HepG2 (cell line): ENCODE data around the gene SLC5A5. TPM values are rescaled to one million over a fixed set of nuclear protein-coding genes. Genes with fewer than 3 reads are reported as not detected.

ENCODE experiments used
- AGO2 ChIP-seq: fragments of 200-400 bp; formaldehyde crosslinking; optimal IDR thresholded peaks from 2 replicates; pipeline ENCODE3; 2017; ENCODE audit warnings: mild to moderate bottlenecking, low read depth, low read length, moderate library complexity
- AKAP8 ChIP-seq: sonication (generic); formaldehyde crosslinking; IDR thresholded peaks from 2 replicates; pipeline ENCODE4 v1.5.1; 2020; ENCODE audit warnings: mild to moderate bottlenecking, missing genetic modification reagents
- BRCA1 ChIP-seq: sonication (generic); formaldehyde crosslinking; IDR thresholded peaks from 2 replicates; pipeline ENCODE4 v1.4.0; 2020; ENCODE audit warnings: missing genetic modification reagents
- KDM2A ChIP-seq: sonication (generic); formaldehyde crosslinking; IDR thresholded peaks from 2 replicates; pipeline ENCODE4 v1.4.0; 2020; ENCODE audit warnings: low read depth, missing genetic modification reagents, borderline replicate concordance
- RNF2 ChIP-seq: fragments of 450-650 bp; conservative IDR thresholded peaks from 2 replicates; pipeline ENCODE4 v1.6.1; 2016; ENCODE audit warnings: low read depth
- TGIF2 ChIP-seq: IDR thresholded peaks from 2 replicates; pipeline ENCODE4 v1.6.1; 2016; ENCODE audit warnings: control low read depth, missing compliant biosample characterization
- TOE1 ChIP-seq: sonication (generic); formaldehyde crosslinking; IDR thresholded peaks from 2 replicates; pipeline ENCODE4 v1.4.0; 2020; ENCODE audit warnings: mild to moderate bottlenecking, missing genetic modification reagents
- ZFAT ChIP-seq: sonication (generic); formaldehyde crosslinking; conservative IDR thresholded peaks from 2 replicates; pipeline ENCODE4 v1.8.1; 2023; ENCODE audit warnings: missing genetic modification reagents, inconsistent platforms
- ZFP37 ChIP-seq: sonication (generic); formaldehyde crosslinking; IDR thresholded peaks from 2 replicates; pipeline ENCODE4 v1.4.0; 2020; ENCODE audit warnings: missing genetic modification reagents, borderline replicate concordance
- ZMAT3 ChIP-seq: sonication (generic); formaldehyde crosslinking; conservative IDR thresholded peaks from 2 replicates; pipeline ENCODE4 v1.7.0; 2021; ENCODE audit warnings: missing genetic modification reagents
- ZMYM4 ChIP-seq: sonication (generic); formaldehyde crosslinking; IDR thresholded peaks from 2 replicates; pipeline ENCODE4 v1.8.1; 2023; ENCODE audit warnings: mild to moderate bottlenecking, missing genetic modification reagents
- ZNF205 ChIP-seq: IDR thresholded peaks from 2 replicates; pipeline ENCODE4 v1.6.1; 2018; ENCODE audit warnings: missing biosample characterization, missing genetic modification reagents
- ZNF451 ChIP-seq: sonication (generic); formaldehyde crosslinking; IDR thresholded peaks from 2 replicates; pipeline ENCODE4 v1.5.0; 2020; ENCODE audit warnings: mild to moderate bottlenecking, missing genetic modification reagents
- ZNF878 ChIP-seq: sonication (generic); formaldehyde crosslinking; IDR thresholded peaks from 2 replicates; pipeline ENCODE4 v1.8.1; 2023; ENCODE audit warnings: mild to moderate bottlenecking, missing genetic modification reagents, moderate library complexity
- ZNF883 ChIP-seq: sonication (generic); formaldehyde crosslinking; IDR thresholded peaks from 2 replicates; pipeline ENCODE4 v1.5.1; 2020; ENCODE audit warnings: mild to moderate bottlenecking, missing genetic modification reagents; ENCODE audit errors: not compliant biosample characterization
- polyA plus RNA-seq, 8 experiments: library from polyadenylated mRNA; depleted of rRNA in 3 of 8; stranded (reverse) in 7 of 8; unstranded in 1 of 8; fragments of >200 nt; fragmentation: Illumina TruSeq in 4 of 8; extraction: Trizol in 4 of 8; gene quantifications; 2 replicates each; pipeline versions ENCODE4 v1.2.1 to v1.2.3, GENCODE V29; 2011 to 2016; ENCODE audit warnings: low read depth in 4 of 8, missing spikeins in 1 of 8, mixed read lengths in 1 of 8; ENCODE audit not compliant: insufficient read depth in 1 of 8
- total RNA-seq, 5 experiments: library from RNA; depleted of rRNA; stranded (reverse); fragments of >200 nt; fragmentation: Illumina TruSeq; extraction: Trizol; gene quantifications; 2 replicates each; pipeline ENCODE4 v1.2.3, GENCODE V29; 2016; ENCODE audit warnings: low read depth in 1 of 5
- TF ChIP-seq, protein P1 (sequence below): sonication (generic); formaldehyde crosslinking; IDR thresholded peaks from 2 replicates; pipeline ENCODE4 v1.5.1; 2020; ENCODE audit warnings: missing genetic modification reagents, mild to moderate bottlenecking, borderline replicate concordance
- TF ChIP-seq, protein P2 (sequence below): fragments of 450-650 bp; IDR thresholded peaks from 2 replicates; pipeline ENCODE4 v1.6.1; 2017
- TF ChIP-seq, protein P3 (sequence below): sonication (generic); formaldehyde crosslinking; IDR thresholded peaks from 2 replicates; pipeline ENCODE4 v1.8.0; 2022; ENCODE audit warnings: missing genetic modification reagents, mild to moderate bottlenecking, moderate library complexity, borderline replicate concordance
- TF ChIP-seq, protein P4 (sequence below): sonication (generic); formaldehyde crosslinking; IDR thresholded peaks from 2 replicates; pipeline ENCODE4 v1.4.0; 2020; ENCODE audit warnings: mild to moderate bottlenecking, missing genetic modification reagents
- TF ChIP-seq, protein P5 (sequence below): sonication (generic); formaldehyde crosslinking; IDR thresholded peaks from 2 replicates; pipeline ENCODE4 v1.5.0; 2020; ENCODE audit warnings: mild to moderate bottlenecking, missing genetic modification reagents

SLC5A5 gene
- total and polyA plus RNA-seq, 2 of the 13 experiments (the other 11 are each of a cell fraction or from before 2014, with no cell fraction given), result not detected

DNA sequence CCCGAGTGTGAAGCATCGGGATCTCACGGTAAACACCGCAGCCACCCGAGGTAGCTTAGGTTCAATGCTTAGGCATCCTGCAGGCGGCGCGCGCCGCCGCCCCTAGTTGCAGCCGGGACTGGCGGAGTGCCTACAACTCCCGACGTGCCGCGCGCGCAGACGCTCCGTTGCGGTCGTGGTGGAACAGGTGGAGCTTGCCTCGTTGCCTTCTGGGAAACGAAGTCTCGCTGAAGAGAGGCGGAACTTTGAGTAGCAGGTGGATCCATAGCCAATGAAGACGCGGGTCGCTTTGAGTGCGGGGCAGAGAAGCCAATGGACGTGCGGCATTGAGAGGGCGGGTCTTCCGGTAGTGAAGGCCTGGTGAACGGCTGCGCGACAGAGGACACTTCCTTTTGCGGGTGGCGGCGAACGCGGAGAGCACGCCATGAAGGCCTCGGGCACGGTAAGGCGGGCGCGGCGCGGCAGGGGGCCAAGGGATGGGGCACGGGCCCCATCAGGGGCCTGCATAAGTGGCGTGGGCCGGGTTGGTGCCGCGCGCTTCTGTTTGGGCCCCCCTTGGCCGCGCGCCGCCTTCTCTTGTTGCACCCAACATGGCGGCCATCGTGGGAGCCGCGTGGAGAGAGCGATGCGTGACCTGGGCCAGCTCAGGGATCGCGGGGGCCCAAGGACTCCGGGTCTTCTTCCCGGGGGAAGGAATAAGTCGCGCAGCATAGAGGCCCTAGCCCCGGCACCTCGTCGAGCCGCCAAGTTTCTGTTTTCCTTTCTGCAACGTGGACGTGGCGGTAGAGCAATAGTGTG is 12.0 kb upstream of the SLC5A5 start, which contains the start of gene RPL18A (continued):
- TF ChIP-seq AKAP8 (no peak), ZNF878 (CRISPR knock-in tag) (no peak), ZMAT3 (peak; percentile 71), ZFP37 (no peak), ZMYM4 (CRISPR knock-in tag) (no peak), ZNF883 (CRISPR knock-in tag) (peak; percentile 93), BRCA1 (CRISPR knock-in tag) (no peak), KDM2A (CRISPR knock-in tag) (peak; percentile 57), AGO2 (peak; percentile 94), TOE1 (CRISPR knock-in tag) (no peak), RNF2 (no peak), ZNF205 (CRISPR knock-in tag) (peak; percentile 73), ZFAT (CRISPR knock-in tag) (no peak), ZNF451 (no peak), TGIF2 (0 out of 2 replicates have a peak, but pooled peaks have one; percentile 42)
- TF ChIP-seq, protein P1, sequence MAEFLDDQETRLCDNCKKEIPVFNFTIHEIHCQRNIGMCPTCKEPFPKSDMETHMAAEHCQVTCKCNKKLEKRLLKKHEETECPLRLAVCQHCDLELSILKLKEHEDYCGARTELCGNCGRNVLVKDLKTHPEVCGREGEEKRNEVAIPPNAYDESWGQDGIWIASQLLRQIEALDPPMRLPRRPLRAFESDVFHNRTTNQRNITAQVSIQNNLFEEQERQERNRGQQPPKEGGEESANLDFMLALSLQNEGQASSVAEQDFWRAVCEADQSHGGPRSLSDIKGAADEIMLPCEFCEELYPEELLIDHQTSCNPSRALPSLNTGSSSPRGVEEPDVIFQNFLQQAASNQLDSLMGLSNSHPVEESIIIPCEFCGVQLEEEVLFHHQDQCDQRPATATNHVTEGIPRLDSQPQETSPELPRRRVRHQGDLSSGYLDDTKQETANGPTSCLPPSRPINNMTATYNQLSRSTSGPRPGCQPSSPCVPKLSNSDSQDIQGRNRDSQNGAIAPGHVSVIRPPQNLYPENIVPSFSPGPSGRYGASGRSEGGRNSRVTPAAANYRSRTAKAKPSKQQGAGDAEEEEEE (CRISPR knock-in tag), result no peak
- TF ChIP-seq, protein P2, sequence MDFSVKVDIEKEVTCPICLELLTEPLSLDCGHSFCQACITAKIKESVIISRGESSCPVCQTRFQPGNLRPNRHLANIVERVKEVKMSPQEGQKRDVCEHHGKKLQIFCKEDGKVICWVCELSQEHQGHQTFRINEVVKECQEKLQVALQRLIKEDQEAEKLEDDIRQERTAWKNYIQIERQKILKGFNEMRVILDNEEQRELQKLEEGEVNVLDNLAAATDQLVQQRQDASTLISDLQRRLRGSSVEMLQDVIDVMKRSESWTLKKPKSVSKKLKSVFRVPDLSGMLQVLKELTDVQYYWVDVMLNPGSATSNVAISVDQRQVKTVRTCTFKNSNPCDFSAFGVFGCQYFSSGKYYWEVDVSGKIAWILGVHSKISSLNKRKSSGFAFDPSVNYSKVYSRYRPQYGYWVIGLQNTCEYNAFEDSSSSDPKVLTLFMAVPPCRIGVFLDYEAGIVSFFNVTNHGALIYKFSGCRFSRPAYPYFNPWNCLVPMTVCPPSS, result no peak
- TF ChIP-seq, protein P3, sequence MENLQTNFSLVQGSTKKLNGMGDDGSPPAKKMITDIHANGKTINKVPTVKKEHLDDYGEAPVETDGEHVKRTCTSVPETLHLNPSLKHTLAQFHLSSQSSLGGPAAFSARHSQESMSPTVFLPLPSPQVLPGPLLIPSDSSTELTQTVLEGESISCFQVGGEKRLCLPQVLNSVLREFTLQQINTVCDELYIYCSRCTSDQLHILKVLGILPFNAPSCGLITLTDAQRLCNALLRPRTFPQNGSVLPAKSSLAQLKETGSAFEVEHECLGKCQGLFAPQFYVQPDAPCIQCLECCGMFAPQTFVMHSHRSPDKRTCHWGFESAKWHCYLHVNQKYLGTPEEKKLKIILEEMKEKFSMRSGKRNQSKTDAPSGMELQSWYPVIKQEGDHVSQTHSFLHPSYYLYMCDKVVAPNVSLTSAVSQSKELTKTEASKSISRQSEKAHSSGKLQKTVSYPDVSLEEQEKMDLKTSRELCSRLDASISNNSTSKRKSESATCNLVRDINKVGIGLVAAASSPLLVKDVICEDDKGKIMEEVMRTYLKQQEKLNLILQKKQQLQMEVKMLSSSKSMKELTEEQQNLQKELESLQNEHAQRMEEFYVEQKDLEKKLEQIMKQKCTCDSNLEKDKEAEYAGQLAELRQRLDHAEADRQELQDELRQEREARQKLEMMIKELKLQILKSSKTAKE (CRISPR knock-in tag), result no peak
- TF ChIP-seq, protein P4, sequence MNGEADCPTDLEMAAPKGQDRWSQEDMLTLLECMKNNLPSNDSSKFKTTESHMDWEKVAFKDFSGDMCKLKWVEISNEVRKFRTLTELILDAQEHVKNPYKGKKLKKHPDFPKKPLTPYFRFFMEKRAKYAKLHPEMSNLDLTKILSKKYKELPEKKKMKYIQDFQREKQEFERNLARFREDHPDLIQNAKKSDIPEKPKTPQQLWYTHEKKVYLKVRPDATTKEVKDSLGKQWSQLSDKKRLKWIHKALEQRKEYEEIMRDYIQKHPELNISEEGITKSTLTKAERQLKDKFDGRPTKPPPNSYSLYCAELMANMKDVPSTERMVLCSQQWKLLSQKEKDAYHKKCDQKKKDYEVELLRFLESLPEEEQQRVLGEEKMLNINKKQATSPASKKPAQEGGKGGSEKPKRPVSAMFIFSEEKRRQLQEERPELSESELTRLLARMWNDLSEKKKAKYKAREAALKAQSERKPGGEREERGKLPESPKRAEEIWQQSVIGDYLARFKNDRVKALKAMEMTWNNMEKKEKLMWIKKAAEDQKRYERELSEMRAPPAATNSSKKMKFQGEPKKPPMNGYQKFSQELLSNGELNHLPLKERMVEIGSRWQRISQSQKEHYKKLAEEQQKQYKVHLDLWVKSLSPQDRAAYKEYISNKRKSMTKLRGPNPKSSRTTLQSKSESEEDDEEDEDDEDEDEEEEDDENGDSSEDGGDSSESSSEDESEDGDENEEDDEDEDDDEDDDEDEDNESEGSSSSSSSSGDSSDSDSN (CRISPR knock-in tag), result peak; percentile 61
- TF ChIP-seq, protein P5, sequence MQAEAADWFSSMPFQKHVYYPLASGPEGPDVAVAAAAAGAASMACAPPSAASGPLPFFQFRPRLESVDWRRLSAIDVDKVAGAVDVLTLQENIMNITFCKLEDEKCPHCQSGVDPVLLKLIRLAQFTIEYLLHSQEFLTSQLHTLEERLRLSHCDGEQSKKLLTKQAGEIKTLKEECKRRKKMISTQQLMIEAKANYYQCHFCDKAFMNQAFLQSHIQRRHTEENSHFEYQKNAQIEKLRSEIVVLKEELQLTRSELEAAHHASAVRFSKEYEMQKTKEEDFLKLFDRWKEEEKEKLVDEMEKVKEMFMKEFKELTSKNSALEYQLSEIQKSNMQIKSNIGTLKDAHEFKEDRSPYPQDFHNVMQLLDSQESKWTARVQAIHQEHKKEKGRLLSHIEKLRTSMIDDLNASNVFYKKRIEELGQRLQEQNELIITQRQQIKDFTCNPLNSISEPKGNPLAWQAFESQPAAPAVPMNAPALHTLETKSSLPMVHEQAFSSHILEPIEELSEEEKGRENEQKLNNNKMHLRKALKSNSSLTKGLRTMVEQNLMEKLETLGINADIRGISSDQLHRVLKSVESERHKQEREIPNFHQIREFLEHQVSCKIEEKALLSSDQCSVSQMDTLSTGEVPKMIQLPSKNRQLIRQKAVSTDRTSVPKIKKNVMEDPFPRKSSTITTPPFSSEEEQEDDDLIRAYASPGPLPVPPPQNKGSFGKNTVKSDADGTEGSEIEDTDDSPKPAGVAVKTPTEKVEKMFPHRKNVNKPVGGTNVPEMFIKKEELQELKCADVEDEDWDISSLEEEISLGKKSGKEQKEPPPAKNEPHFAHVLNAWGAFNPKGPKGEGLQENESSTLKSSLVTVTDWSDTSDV, result no peak
